IMR-90 (cell line): ENCODE measurements around the gene CCDC61. TPM values are rescaled to one million over a fixed set of nuclear protein-coding genes. Genes with fewer than 3 reads are reported as not detected.

Experiments used
- ATAC-seq: fragments of 200-7000 bp; cut with Tn5 transposase; 2 replicates; pipeline ENCODE4 v1.9.1; 2020; ENCODE audit warnings: low read depth, mild to moderate bottlenecking, moderate library complexity
- BruUV-seq: library from RNA; stranded (reverse); fragments of 400-500 nt; replicated peaks from 2 replicates; lab custom pipeline; 2021; lab: Mats Ljungman, UMichigan
- CTCF ChIA-PET: fragments of 300-600 bp; formaldehyde crosslinking; extraction: SDS; loops from one replicate; lab custom pipeline; 2021; ENCODE audit warnings: antibody characterized with exemption; lab: Yijun Ruan, JAX
- POLR2A ChIA-PET: fragments of 300-600 bp; sonication (Branson Sonifier 250); formaldehyde crosslinking; loops from one replicate; lab custom pipeline; 2022; ENCODE audit warnings: antibody characterized with exemption; ENCODE audit not compliant: unreplicated experiment; lab: Charles Lee
- DNase-seq: peaks from one replicate; pipeline ENCODE4 v3.0.0; 2013
- H2AFZ ChIP-seq: replicated peaks from 2 replicates; pipeline ENCODE3; 2013; ENCODE audit warnings: low read length, mild to moderate bottlenecking; ENCODE audit not compliant: poor library complexity
- H2AK5ac ChIP-seq: 2 replicates; pipeline ENCODE4 v1.6.1; 2013; ENCODE audit warnings: low read depth, low read length, inconsistent platforms
- H2AK9ac ChIP-seq: replicated peaks from 2 replicates; pipeline ENCODE3; 2013; ENCODE audit warnings: mild to moderate bottlenecking, low read depth, low read length, moderate library complexity; ENCODE audit not compliant: poor library complexity
- H2BK120ac ChIP-seq: 2 replicates; pipeline ENCODE4 v1.6.1; 2013; ENCODE audit warnings: low read depth, low read length, inconsistent platforms
- H2BK15ac ChIP-seq: 3 replicates; pipeline ENCODE4 v1.6.1; 2013; ENCODE audit warnings: low read depth, low read length, inconsistent platforms
- H2BK20ac ChIP-seq: 2 replicates; pipeline ENCODE4 v1.6.1; 2013; ENCODE audit warnings: low read depth, mild to moderate bottlenecking, inconsistent platforms, low read length, moderate library complexity
- H2BK5ac ChIP-seq: 2 replicates; pipeline ENCODE4 v1.6.1; 2013; ENCODE audit warnings: mild to moderate bottlenecking, low read depth, low read length, inconsistent platforms; ENCODE audit not compliant: poor library complexity, severe bottlenecking
- H3K14ac ChIP-seq: replicated peaks from 2 replicates; pipeline ENCODE4 v1.6.1; 2013; ENCODE audit warnings: low read depth, low read length, inconsistent platforms
- H3K18ac ChIP-seq: 2 replicates; pipeline ENCODE4 v1.6.1; 2013; ENCODE audit warnings: low read depth, low read length, control low read depth
- H3K23ac ChIP-seq: 2 replicates; pipeline ENCODE4 v1.6.1; 2013; ENCODE audit warnings: low read depth, low read length, inconsistent platforms
- H3K27ac ChIP-seq: 2 replicates; pipeline ENCODE4 v1.5.1; 2013; ENCODE audit warnings: mild to moderate bottlenecking, control low read depth, low read length; ENCODE audit not compliant: insufficient read depth
- H3K27me3 ChIP-seq: 2 replicates; pipeline ENCODE4 v1.6.1; 2013; ENCODE audit warnings: low read length; ENCODE audit not compliant: control insufficient read depth, insufficient read depth
- H3K36me3 ChIP-seq: 2 replicates; pipeline ENCODE4 v1.6.1; 2013; ENCODE audit warnings: low read length, mixed read lengths; ENCODE audit not compliant: control insufficient read depth, insufficient read depth
- H3K4ac ChIP-seq: 2 replicates; pipeline ENCODE4 v1.6.1; 2013; ENCODE audit warnings: low read depth, low read length, inconsistent platforms
- H3K4me1 ChIP-seq: 2 replicates; pipeline ENCODE4 v1.6.1; 2013; ENCODE audit warnings: low read length, mixed read lengths; ENCODE audit not compliant: control insufficient read depth, insufficient read depth
- H3K4me2 ChIP-seq: 2 replicates; pipeline ENCODE4 v1.6.1; 2013; ENCODE audit warnings: low read depth, mild to moderate bottlenecking, control low read depth, low read length, moderate library complexity
- H3K4me3 ChIP-seq: 2 replicates; pipeline ENCODE4 v1.5.1; 2013; ENCODE audit warnings: low read depth, mild to moderate bottlenecking, control low read depth, low read length, moderate library complexity; ENCODE audit not compliant: insufficient read depth
- H3K56ac ChIP-seq: 2 replicates; pipeline ENCODE4 v1.6.1; 2013; ENCODE audit warnings: low read length, inconsistent platforms; ENCODE audit not compliant: insufficient read depth; ENCODE audit errors: extremely low read depth
- H3K79me1 ChIP-seq, 2 experiments: 2 replicates each; pipeline ENCODE4 v1.6.1; 2013; ENCODE audit warnings: low read length in 2 of 2, inconsistent platforms in 1 of 2, low read depth in 1 of 2
- H3K9ac ChIP-seq: 2 replicates; pipeline ENCODE4 v1.6.1; 2013; ENCODE audit warnings: low read depth, low read length, control low read depth
- H3K9me1 ChIP-seq: 2 replicates; pipeline ENCODE4 v1.6.1; 2013; ENCODE audit warnings: low read length, inconsistent platforms; ENCODE audit not compliant: insufficient read depth
- H3K9me3 ChIP-seq: 2 replicates; pipeline ENCODE4 v1.6.1; 2013; ENCODE audit warnings: low read length; ENCODE audit not compliant: control insufficient read depth, insufficient read depth
- H4K20me1 ChIP-seq: 2 replicates; pipeline ENCODE4 v1.6.1; 2013; ENCODE audit warnings: low read length, inconsistent platforms; ENCODE audit not compliant: insufficient read depth
- H4K5ac ChIP-seq: 2 replicates; pipeline ENCODE4 v1.6.1; 2013; ENCODE audit warnings: mild to moderate bottlenecking, low read depth, low read length, control low read depth
- H4K8ac ChIP-seq, 2 experiments: 2 replicates each; pipeline ENCODE4 v1.6.1; 2013; ENCODE audit warnings: low read depth in 2 of 2, low read length in 2 of 2, control low read depth in 1 of 2, inconsistent platforms in 1 of 2
- H4K91ac ChIP-seq: 2 replicates; pipeline ENCODE4 v1.6.1; 2013; ENCODE audit warnings: low read depth, low read length, inconsistent platforms; ENCODE audit not compliant: insufficient read depth
- FOS ChIP-seq: fragments of 150-350 bp; IDR thresholded peaks from 2 replicates; pipeline ENCODE4 v1.6.1; 2016; ENCODE audit warnings: low read depth, low read length
- WGBS, 2 experiments: methylation state at CpG; one replicate each; pipeline versions ENCODE4 v1.1.5 to v1.1.7; 2013; ENCODE audit warnings: missing lambda C conversion rate in 2 of 2; ENCODE audit not compliant: insufficient read length in 1 of 2; ENCODE audit errors: extremely low coverage in 2 of 2; 5-methylcytosine and 5-hydroxymethylcytosine counted together
- dilution Hi-C: fragments of 300-500 bp; cut with HindIII; formaldehyde crosslinking; loops from one replicate; pipeline ENCODE4 v1.14.3; 2018; ENCODE audit warnings: low sequenced_read_pairs; ENCODE audit not compliant: unreplicated experiment
- in situ Hi-C: fragments of 300-500 bp; cut with MboI; formaldehyde crosslinking; loops from 3 replicates; pipeline ENCODE4 v1.14.3; 2019; ENCODE audit warnings: low sequenced_read_pairs, inconsistent platforms, mixed read lengths
- intact Hi-C: fragments of 100-400 bp; cut with micrococcal nuclease; formaldehyde crosslinking; loops from 2 replicates; pipeline ENCODE4 v1.10.0; 2022
- polyA plus RNA-seq, 3 experiments: library from polyadenylated mRNA; depleted of rRNA; stranded (reverse); fragments of >200 nt; gene quantifications; 2 replicates each; pipeline ENCODE4 v1.2.3, GENCODE V29; 2012; ENCODE audit warnings: low replicate concordance in 1 of 3
- total RNA-seq: library from RNA; depleted of rRNA; stranded (reverse); fragments of >200 nt; gene quantifications from 2 replicates; pipeline ENCODE4 v1.2.3, GENCODE V29; 2012
- TF ChIP-seq, protein P1 (sequence below): fragments of 150-350 bp; IDR thresholded peaks from 2 replicates; pipeline ENCODE4 v1.6.1; 2017; ENCODE audit warnings: mild to moderate bottlenecking, antibody characterized with exemption, low read length, low read depth

The CCDC61 gene
- total and polyA plus RNA-seq, 2 of the 4 experiments (the other 2 are of a cell fraction): 3.2 to 9.1 TPM

- no peak for ATAC-seq
- no peak overlapping the region for H3K27ac ChIP-seq
- peaks cover 70% of the 10 kb centered on the region for H3K27me3 ChIP-seq
- H3K36me3 ChIP-seq: no peaks in the 10 kb centered on the region
- DNase-seq: no peak
- dilution Hi-C loops: no loop called here
- no peak overlapping the region for H4K91ac ChIP-seq
- in situ Hi-C loops: no loop called here
- TF ChIP-seq, protein P1, sequence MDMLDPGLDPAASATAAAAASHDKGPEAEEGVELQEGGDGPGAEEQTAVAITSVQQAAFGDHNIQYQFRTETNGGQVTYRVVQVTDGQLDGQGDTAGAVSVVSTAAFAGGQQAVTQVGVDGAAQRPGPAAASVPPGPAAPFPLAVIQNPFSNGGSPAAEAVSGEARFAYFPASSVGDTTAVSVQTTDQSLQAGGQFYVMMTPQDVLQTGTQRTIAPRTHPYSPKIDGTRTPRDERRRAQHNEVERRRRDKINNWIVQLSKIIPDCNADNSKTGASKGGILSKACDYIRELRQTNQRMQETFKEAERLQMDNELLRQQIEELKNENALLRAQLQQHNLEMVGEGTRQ: peak; percentile 62; the same call in 1 of the 2 replicates
- no peak for TF ChIP-seq FOS
- whole genome bisulfite sequencing, 2 experiments: 12% methylated on average over 7 of the region's 18 CpGs; no CpG with 5 or more reads in 1 of the 2 experiments
- H3K4me3 ChIP-seq: no peak overlapping the region
- H2BK5ac ChIP-seq: no peak overlapping the region
- H2AK9ac ChIP-seq: no peak overlapping the region
- H3K4me2 ChIP-seq: no peak overlapping the region
- H3K4me1 ChIP-seq: no peaks in the 10 kb centered on the region
- intact Hi-C loops: no loop called here
- H2BK120ac ChIP-seq: no peak overlapping the region
- peak overlapping the region; percentile 56 for H2AFZ ChIP-seq
- H2BK20ac ChIP-seq: no peak overlapping the region
- H3K56ac ChIP-seq: no peak overlapping the region
- H2AK5ac ChIP-seq: no peak overlapping the region
- no peak overlapping the region for H3K9ac ChIP-seq
- H3K9me1 ChIP-seq: 0 out of 2 replicates have a peak, but pooled peaks cover 2% of the 10 kb centered on the region
- no peak overlapping the region for H3K4ac ChIP-seq
- H3K18ac ChIP-seq: no peak overlapping the region
- H3K23ac ChIP-seq: no peak overlapping the region; the same call in 1 of the 2 replicates
- no peak overlapping the region for H4K8ac ChIP-seq
- BruUV-seq: no TSS peak
- no peaks in the 10 kb centered on the region for H3K79me1 ChIP-seq
- no peak overlapping the region for H4K5ac ChIP-seq
- no peak overlapping the region for H3K14ac ChIP-seq
- no peaks in the 10 kb centered on the region for H4K20me1 ChIP-seq
- H2BK15ac ChIP-seq: no peak overlapping the region
- ChIA-PET POLR2A (no interaction called here), CTCF (no interaction called here)
- peaks cover 4% of the 10 kb centered on the region; the same call in 1 of the 2 replicates for H3K9me3 ChIP-seq
Measured at GRCh38 chr19:45972081-45972946, 23.0 kb upstream of the CCDC61 start.
